AG09309 (cell line): Measurements from ENCODE around the gene TTLL7.

Experiments
- DNase-seq: peaks from one replicate; pipeline ENCODE4 v3.0.0-alpha.2; 2010; ENCODE audit warnings: low read depth
- H3K4me3 ChIP-seq: 2 replicates; pipeline ENCODE4 v1.5.1; 2011; ENCODE audit warnings: mild to moderate bottlenecking, low read depth, low read length, moderate library complexity; ENCODE audit not compliant: control insufficient read depth
- TF ChIP-seq, protein P1 (sequence below): IDR thresholded peaks from 2 replicates; pipeline ENCODE4 v1.5.1; 2011; ENCODE audit warnings: mild to moderate bottlenecking, low read depth, low read length, inconsistent platforms; ENCODE audit not compliant: insufficient read depth, control insufficient read depth; ENCODE audit errors: missing control alignments

Gene TTLL7

DNA sequence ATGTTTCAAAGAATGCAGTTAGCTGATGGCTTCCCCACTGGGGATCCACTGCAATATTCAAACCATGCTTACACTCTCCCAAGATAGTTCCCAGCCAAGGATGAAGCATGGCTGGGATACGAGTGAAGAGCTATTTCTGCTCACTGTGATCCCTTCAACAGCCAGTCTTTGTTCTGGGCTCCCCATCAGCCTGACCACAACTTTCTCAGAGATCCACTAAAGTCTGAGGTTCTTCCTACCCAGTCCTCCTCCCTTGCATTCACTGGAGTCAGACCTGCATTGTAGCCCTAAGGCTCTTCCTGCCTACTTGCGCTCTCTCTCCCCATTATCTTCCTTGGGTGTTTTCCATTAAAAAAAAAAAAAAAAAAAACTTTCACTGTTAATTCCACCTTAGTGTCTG lies 101.4 kb downstream of the TTLL7 start:
- TF ChIP-seq, protein P1, sequence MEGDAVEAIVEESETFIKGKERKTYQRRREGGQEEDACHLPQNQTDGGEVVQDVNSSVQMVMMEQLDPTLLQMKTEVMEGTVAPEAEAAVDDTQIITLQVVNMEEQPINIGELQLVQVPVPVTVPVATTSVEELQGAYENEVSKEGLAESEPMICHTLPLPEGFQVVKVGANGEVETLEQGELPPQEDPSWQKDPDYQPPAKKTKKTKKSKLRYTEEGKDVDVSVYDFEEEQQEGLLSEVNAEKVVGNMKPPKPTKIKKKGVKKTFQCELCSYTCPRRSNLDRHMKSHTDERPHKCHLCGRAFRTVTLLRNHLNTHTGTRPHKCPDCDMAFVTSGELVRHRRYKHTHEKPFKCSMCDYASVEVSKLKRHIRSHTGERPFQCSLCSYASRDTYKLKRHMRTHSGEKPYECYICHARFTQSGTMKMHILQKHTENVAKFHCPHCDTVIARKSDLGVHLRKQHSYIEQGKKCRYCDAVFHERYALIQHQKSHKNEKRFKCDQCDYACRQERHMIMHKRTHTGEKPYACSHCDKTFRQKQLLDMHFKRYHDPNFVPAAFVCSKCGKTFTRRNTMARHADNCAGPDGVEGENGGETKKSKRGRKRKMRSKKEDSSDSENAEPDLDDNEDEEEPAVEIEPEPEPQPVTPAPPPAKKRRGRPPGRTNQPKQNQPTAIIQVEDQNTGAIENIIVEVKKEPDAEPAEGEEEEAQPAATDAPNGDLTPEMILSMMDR = no peak
- no peak overlapping the region for H3K4me3 ChIP-seq
- DNase-seq = no peak

DNA sequence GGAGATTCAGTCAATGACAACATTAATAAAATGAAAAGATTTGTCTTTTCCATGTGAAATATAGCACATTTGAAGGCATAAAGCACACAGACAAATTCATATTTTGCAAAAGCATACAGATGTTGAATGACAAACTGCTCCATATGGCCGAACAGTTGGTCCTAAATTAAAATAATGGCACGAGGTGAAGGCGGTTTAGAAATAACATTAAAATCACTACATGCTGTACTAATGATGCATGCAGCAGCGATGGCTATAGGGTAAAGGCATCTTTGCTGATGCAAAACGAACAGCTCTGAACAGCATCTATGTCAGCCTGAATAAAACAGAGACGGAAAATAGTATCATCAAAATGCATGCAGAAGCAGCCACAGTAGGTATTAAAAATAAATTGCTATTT lies 102.6 kb downstream of the TTLL7 start:
- DNase-seq = no peak
- H3K4me3 ChIP-seq = no peak overlapping the region
- TF ChIP-seq, protein P1 = no peak

DNA sequence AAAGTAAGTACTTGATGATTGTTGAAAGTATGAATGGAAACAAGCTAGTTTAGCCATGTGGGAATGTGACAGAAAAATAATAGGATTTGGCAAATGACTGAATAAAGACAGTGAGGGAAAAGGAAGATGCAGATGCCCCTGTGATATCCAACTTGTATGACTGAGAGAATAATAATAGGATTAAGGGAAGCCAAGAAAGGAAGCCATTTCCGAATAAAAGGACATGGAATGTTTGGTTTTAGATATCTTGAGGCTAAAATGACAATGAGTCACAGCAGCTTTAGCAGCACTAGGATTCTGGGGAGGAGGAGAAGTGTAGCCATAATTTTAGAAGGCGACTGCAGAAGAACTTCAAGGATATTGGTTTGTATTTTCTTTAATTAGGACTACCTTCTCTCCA lies 109.2 kb downstream of the TTLL7 start:
- DNase-seq = no peak
- TF ChIP-seq, protein P1 = no peak
- no peak overlapping the region for H3K4me3 ChIP-seq

DNA sequence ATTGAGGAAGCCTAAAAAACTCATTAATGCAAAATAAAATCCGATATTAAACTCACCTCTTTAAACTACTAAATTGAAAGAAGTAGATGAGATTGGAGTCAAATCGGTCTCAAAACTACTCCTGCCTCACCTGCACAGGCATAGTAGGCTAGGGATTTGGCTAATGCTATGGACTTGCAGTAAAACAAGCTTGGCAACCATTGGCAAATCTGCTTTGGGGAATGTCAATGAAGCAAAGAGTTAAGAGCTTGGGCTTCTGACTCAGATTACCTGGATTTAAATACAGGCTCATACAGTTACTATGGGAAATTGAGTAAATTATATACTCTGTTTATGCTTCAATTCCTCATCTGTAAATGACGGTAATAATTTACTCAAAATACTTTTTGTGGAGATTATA lies 111.4 kb downstream of the TTLL7 start:
- TF ChIP-seq, protein P1 = no peak
- no peak overlapping the region for H3K4me3 ChIP-seq
- no peak for DNase-seq

DNA sequence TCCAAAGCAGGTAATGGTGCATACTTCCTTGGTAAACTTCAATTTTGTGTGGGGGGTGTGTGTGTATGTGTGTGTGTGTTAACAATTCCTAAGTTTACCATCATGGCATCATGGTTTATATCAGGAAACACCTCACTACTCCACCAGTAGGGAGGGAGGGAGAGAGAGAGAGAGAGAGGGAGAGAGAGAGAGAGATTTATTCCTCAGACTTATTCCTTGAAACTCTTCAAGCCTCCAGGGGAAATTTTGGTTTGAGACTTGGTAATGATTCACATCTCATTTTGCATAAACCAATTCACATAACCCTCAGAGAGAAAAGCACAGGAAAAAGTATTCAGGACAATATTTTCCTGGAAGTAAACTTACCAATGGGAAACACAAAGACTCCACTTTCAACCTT lies 115.0 kb downstream of the TTLL7 start:
- no peak overlapping the region for H3K4me3 ChIP-seq
- DNase-seq = no peak
- TF ChIP-seq, protein P1 = no peak

DNA sequence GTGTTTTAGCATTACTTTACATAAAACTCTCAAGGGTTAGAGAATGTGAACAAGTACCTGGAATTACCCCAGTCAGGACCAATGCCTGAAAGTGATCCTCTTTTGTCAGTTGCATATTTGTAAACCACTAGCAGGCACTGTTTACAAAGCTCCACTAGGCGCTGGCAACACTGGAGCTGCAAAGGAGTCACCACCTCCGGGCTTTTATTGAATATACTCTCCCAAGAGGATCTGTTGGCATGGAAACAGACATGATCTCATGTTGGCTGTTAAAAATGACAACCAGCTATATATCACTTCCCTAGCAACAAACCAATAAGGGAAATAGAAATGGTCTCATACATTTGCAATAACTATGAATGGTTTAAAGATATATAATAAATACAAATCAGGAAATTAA lies 116.0 kb downstream of the TTLL7 start:
- H3K4me3 ChIP-seq = no peak overlapping the region
- TF ChIP-seq, protein P1 = peak; percentile 36
- no peak for DNase-seq

DNA sequence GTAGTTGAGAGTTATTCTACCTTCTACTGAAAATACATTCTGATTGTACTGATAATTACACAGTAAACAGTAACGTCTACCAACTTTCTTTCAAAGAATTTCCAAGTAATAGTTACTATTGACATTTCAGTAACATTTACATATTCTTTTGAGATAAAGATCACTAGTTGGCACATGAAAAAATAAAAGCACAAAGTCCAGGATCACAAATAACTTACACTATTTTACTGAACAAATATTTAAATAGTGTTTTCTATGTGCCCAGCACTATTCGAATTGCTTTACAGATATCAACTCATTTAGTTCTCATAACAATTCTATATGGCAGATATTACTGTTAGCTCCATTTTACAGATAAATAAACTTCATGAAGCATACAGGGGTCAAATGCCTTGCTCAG lies 126.4 kb downstream of the TTLL7 start:
- DNase-seq = no peak
- TF ChIP-seq, protein P1 = no peak
- H3K4me3 ChIP-seq = no peak overlapping the region
